B cell (primary cell): ENCODE data around the gene FKBP1A. TPM values are rescaled to one million over a fixed set of nuclear protein-coding genes. Genes with fewer than 3 reads are reported as not detected.
A peak's percentile ranks its signal among the peaks of the same experiment; 100 is the strongest.

Source experiments
- ATAC-seq: fragments of 200-7000 bp; cut with Tn5 transposase; one replicate; pipeline ENCODE4 v1.10.0; 2021; ENCODE audit warnings: low read depth, mild to moderate bottlenecking, moderate number of reproducible peaks, moderate library complexity
- CTCF ChIA-PET: fragments of 350-600 bp; sonication (Branson Sonifier 250); formaldehyde crosslinking; loops from one replicate; lab custom pipeline; 2021; ENCODE audit warnings: antibody characterized with exemption, inconsistent platforms; lab: Charles Lee
- POLR2A ChIA-PET: fragments of 350-600 bp; sonication (Branson Sonifier 250); formaldehyde crosslinking; loops from one replicate; lab custom pipeline; 2021; ENCODE audit warnings: antibody characterized with exemption; lab: Charles Lee
- DNase-seq: peaks from one replicate; pipeline ENCODE4 v3.0.0; 2013
- H2AFZ ChIP-seq: 2 replicates; pipeline ENCODE4 v1.6.1; 2012; ENCODE audit warnings: mild to moderate bottlenecking, low read depth, low read length; ENCODE audit not compliant: insufficient read depth, poor library complexity, severe bottlenecking
- H3K27ac ChIP-seq, 2 donors: 1 replicate in 1 of 2; 2 replicates in 1 of 2; pipeline ENCODE4 v1.5.1; 2012 to 2013; ENCODE audit warnings: low read length in 2 of 2, mild to moderate bottlenecking in 2 of 2, moderate library complexity in 1 of 2
- H3K27me3 ChIP-seq, 4 experiments: fragments of 200-600 bp in 1 of 4; sonication (generic) in 1 of 4; replicated peaks in 1 of 4; 1 replicate in 2 of 4; 2 replicates in 2 of 4; pipeline versions ENCODE4 v1.6.1 to v1.7.0; 2013 to 2016; ENCODE audit warnings: low read length in 3 of 4, mild to moderate bottlenecking in 2 of 4, mixed read lengths in 1 of 4, moderate library complexity in 1 of 4; ENCODE audit not compliant: insufficient read depth in 4 of 4, control insufficient read depth in 3 of 4; ENCODE audit errors: control extremely low read depth in 1 of 4
- H3K36me3 ChIP-seq, 2 experiments: replicated peaks in 1 of 2; 1 replicate in 1 of 2; 2 replicates in 1 of 2; pipeline versions ENCODE4 v1.6.1 to v1.7.1; 2013; ENCODE audit warnings: low read length in 1 of 2; ENCODE audit not compliant: insufficient read depth in 2 of 2, control insufficient read depth in 1 of 2; ENCODE audit errors: control extremely low read depth in 1 of 2, extremely low read depth in 1 of 2
- H3K4me1 ChIP-seq, 2 donors: fragments of 200-600 bp in 1 of 2; sonication (generic) in 1 of 2; 1 replicate in 1 of 2; 2 replicates in 1 of 2; pipeline versions ENCODE4 v1.5.1 to v1.6.1; 2013 to 2017; ENCODE audit warnings: low read length in 2 of 2; ENCODE audit not compliant: control insufficient read depth in 2 of 2, insufficient read depth in 2 of 2
- H3K4me2 ChIP-seq: replicated peaks from 2 replicates; pipeline ENCODE3; 2012; ENCODE audit warnings: mild to moderate bottlenecking, low read depth, low read length; ENCODE audit not compliant: poor library complexity, severe bottlenecking
- H3K4me3 ChIP-seq, 5 experiments: fragments of 200-600 bp in 1 of 5; sonication (generic) in 1 of 5; 1 replicate in 3 of 5; 2 replicates in 2 of 5; pipeline versions ENCODE4 v1.5.1 to v1.7.0; 2011 to 2016; ENCODE audit warnings: low read length in 4 of 5, mild to moderate bottlenecking in 4 of 5, low read depth in 2 of 5, control low read depth in 1 of 5, moderate library complexity in 1 of 5; ENCODE audit not compliant: insufficient read depth in 1 of 5; ENCODE audit errors: control extremely low read depth in 1 of 5, extremely low read depth in 1 of 5
- H3K79me2 ChIP-seq: fragments of 200-600 bp; sonication (generic); one replicate; pipeline ENCODE4 v1.6.0; 2016; ENCODE audit warnings: low read length; ENCODE audit not compliant: control insufficient read depth, insufficient read depth
- H3K9ac ChIP-seq: fragments of 200-600 bp; sonication (generic); 2 replicates; pipeline ENCODE4 v1.6.1; 2017; ENCODE audit warnings: mild to moderate bottlenecking, low read length, moderate library complexity
- H3K9me3 ChIP-seq, 3 donors: one replicate each; pipeline versions ENCODE4 v1.6.1 to v1.7.1; 2013; ENCODE audit warnings: low read length in 2 of 3; ENCODE audit not compliant: control insufficient read depth in 2 of 3, insufficient read depth in 1 of 3; ENCODE audit errors: control extremely low read depth in 1 of 3
- H4K20me1 ChIP-seq: 2 replicates; pipeline ENCODE4 v1.6.0; 2012; ENCODE audit warnings: mild to moderate bottlenecking, low read length; ENCODE audit not compliant: insufficient read depth, control insufficient read depth, poor library complexity, severe bottlenecking
- H3K27ac Mint-ChIP-seq: one replicate; pipeline ENCODE4 v1.8.0; 2021; ENCODE audit warnings: mixed read lengths
- H3K27me3 Mint-ChIP-seq: one replicate; pipeline ENCODE4 v1.8.0; 2021; ENCODE audit warnings: mixed read lengths
- H3K4me1 Mint-ChIP-seq: one replicate; pipeline ENCODE4 v1.8.0; 2021; ENCODE audit warnings: mixed read lengths
- H3K4me3 Mint-ChIP-seq: one replicate; pipeline ENCODE4 v1.8.0; 2021; ENCODE audit warnings: mixed read lengths
- H3K9me3 Mint-ChIP-seq: one replicate; pipeline ENCODE4 v1.8.0; 2022; ENCODE audit warnings: mixed read lengths; ENCODE audit not compliant: insufficient read depth
- EZH2 ChIP-seq: IDR thresholded peaks from 2 replicates; pipeline ENCODE4 v1.6.1; 2012; ENCODE audit warnings: borderline replicate concordance, low read depth, mild to moderate bottlenecking, moderate library complexity, low read length; ENCODE audit not compliant: insufficient read depth, poor library complexity, severe bottlenecking
- WGBS: methylation state at CpG from one replicate; pipeline ENCODE4 v1.1.5; 2013; ENCODE audit warnings: missing lambda C conversion rate; ENCODE audit not compliant: insufficient coverage; 5-methylcytosine and 5-hydroxymethylcytosine counted together
- intact Hi-C: fragments of 100-400 bp; cut with micrococcal nuclease; formaldehyde crosslinking; loops from one replicate; pipeline ENCODE4 v1.10.0; 2022
- polyA plus RNA-seq: library from polyadenylated mRNA; depleted of rRNA; stranded (reverse); fragments of >200 nt; gene quantifications from 2 replicates; pipeline ENCODE4 v1.2.3, GENCODE V29; 2012
- total RNA-seq, 2 donors: library from RNA; stranded (reverse); fragments of 120-200 nt in 1 of 2; gene quantifications; 1 replicate in 1 of 2; 2 replicates in 1 of 2; pipeline versions ENCODE4 v1.2.3 to v1.2.4, GENCODE V29; 2013 to 2022
- TF ChIP-seq, protein P1 (sequence below): fragments of 200-600 bp; IDR thresholded peaks from one replicate; pipeline ENCODE4 v1.8.0; 2022; ENCODE audit warnings: antibody characterized with exemption, mild to moderate bottlenecking

FKBP1A gene
- total and polyA plus RNA-seq, 2 donors (not counting 1 experiment from before 2014, with no cell fraction given) = 86.3 to 86.7 TPM

DNA sequence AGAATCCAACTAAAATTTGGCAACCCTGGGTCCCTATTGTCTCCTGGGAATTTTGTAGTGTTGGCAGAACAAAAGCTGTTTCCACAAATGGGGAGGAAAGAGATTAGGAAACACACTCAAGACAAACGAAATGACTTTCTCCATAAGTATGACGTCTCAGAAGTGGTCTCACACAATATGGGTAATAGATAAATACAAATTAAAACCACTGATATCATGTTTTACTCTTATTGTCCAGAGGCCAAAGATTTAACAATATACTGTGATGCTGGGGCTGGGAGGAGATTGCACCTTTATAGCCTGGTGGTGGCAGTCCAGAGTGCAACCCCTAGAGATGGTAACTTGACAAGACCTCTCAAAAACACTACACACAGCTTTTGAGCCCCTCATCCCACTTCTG, 18.6 kb downstream of the FKBP1A start:
- Mint-ChIP-seq H3K4me3 (no peak overlapping the region), H3K9me3 (no peaks in the 10 kb centered on the region), H3K27ac (peak overlapping the region; percentile 6), H3K27me3 (no peaks in the 10 kb centered on the region), H3K4me1 (peaks cover 45% of the 10 kb centered on the region)
- intact Hi-C loops = no loop called here
- DNase-seq (no peak), ATAC-seq (no peak)
- H4K20me1 ChIP-seq = peaks cover 81% of the 10 kb centered on the region
- no peaks in the 10 kb centered on the region for H3K27me3 ChIP-seq
- peaks cover 5 to 48% of the 10 kb centered on the region in 2 experiments for H3K36me3 ChIP-seq
- peaks cover 78% of the 10 kb centered on the region for H3K79me2 ChIP-seq
- no peaks in the 10 kb centered on the region for H3K9me3 ChIP-seq
- H2AFZ ChIP-seq = no peak overlapping the region
- ChIA-PET CTCF (no interaction called here), POLR2A (no interaction called here)
- no peak overlapping the region for H3K4me3 ChIP-seq
- H3K27ac ChIP-seq = no peak overlapping the region
- no peak overlapping the region for H3K9ac ChIP-seq
- WGBS = no CpG with 5 or more reads among the region's 2 CpGs
- TF ChIP-seq, protein P1, sequence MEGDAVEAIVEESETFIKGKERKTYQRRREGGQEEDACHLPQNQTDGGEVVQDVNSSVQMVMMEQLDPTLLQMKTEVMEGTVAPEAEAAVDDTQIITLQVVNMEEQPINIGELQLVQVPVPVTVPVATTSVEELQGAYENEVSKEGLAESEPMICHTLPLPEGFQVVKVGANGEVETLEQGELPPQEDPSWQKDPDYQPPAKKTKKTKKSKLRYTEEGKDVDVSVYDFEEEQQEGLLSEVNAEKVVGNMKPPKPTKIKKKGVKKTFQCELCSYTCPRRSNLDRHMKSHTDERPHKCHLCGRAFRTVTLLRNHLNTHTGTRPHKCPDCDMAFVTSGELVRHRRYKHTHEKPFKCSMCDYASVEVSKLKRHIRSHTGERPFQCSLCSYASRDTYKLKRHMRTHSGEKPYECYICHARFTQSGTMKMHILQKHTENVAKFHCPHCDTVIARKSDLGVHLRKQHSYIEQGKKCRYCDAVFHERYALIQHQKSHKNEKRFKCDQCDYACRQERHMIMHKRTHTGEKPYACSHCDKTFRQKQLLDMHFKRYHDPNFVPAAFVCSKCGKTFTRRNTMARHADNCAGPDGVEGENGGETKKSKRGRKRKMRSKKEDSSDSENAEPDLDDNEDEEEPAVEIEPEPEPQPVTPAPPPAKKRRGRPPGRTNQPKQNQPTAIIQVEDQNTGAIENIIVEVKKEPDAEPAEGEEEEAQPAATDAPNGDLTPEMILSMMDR = no peak
- no peak for TF ChIP-seq EZH2
- H3K4me2 ChIP-seq = no peak overlapping the region
- peaks cover 33 to 34% of the 10 kb centered on the region in 2 donors for H3K4me1 ChIP-seq

DNA sequence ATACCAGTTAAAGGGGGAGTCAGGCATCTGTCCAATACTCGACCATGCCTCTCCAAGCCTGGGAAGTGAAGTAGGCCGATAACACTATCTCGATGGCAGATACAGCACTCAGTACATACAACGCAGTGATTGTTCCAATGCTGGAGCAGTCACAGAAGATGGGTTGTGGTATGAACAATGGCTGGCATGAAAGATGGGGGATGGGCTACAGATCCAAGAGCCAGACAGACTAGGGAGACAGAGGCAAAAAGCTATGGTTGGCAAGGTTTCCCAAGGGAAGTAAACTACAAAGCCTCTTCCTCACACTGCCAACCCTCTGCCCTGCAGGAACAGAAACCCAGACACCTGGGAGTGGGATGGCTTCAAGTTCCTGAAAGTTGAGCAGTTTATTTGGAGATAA, 19.2 kb downstream of the FKBP1A start:
- Mint-ChIP-seq H3K9me3 (no peaks in the 10 kb centered on the region), H3K27ac (peak overlapping the region; percentile 15), H3K4me1 (peaks cover 39% of the 10 kb centered on the region), H3K27me3 (no peaks in the 10 kb centered on the region), H3K4me3 (no peak overlapping the region)
- ChIA-PET CTCF (no interaction called here), POLR2A (no interaction called here)
- WGBS = 97% methylated on average over 4 of the region's 4 CpGs
- H3K36me3 ChIP-seq = peaks cover 5 to 51% of the 10 kb centered on the region in 2 experiments
- peaks cover 28 to 31% of the 10 kb centered on the region in 2 donors for H3K4me1 ChIP-seq
- peaks cover 80% of the 10 kb centered on the region for H4K20me1 ChIP-seq
- intact Hi-C loops = no loop called here
- no peaks in the 10 kb centered on the region for H3K9me3 ChIP-seq
- H3K4me3 ChIP-seq = no peak overlapping the region
- H3K9ac ChIP-seq = no peak overlapping the region
- no peak for ATAC-seq
- no peak overlapping the region for H2AFZ ChIP-seq
- H3K4me2 ChIP-seq = no peak overlapping the region
- H3K79me2 ChIP-seq = peaks cover 72% of the 10 kb centered on the region
- no peak overlapping the region for H3K27ac ChIP-seq
- H3K27me3 ChIP-seq = no peaks in the 10 kb centered on the region
- DNase-seq = no peak
- TF ChIP-seq, protein P1 = no peak
- no peak for TF ChIP-seq EZH2
